ENCODE results near the gene TTC32. TPM values are rescaled to one million over a fixed set of nuclear protein-coding genes. Genes with fewer than 3 reads are reported as not detected.

TTC32 gene
- total and polyA plus RNA-seq, 2 of the 4 experiments (the other 2 are of a cell fraction): 1.1 to 3.9 TPM

GRCh38 chr2:19886261-19886660 is 15.5 kb downstream of the TTC32 start:
- no peak overlapping the region for H2AK5ac ChIP-seq (ENCODE audit: low read depth, low read length)
- no peak for DNase-seq

More at GRCh38 chr2:19886261-19886660, 15.5 kb downstream of the TTC32 start:
- Histone ChIP-seq H3K9me3 (ENCODE audit: control insufficient read depth, insufficient read depth, low read length) (no peaks in the 10 kb centered on the region), H4K91ac (ENCODE audit: insufficient read depth, low read depth, low read length) (no peak overlapping the region), H3K27me3 (ENCODE audit: control insufficient read depth, insufficient read depth, low read length) (peaks cover 11% of the 10 kb centered on the region), H3K79me1 (ENCODE audit: low read depth in 1 of 2, low read length in 2 of 2) (no peaks in the 10 kb centered on the region), H2BK120ac (ENCODE audit: low read depth, low read length) (no peak overlapping the region), H3K18ac (ENCODE audit: low read depth, low read length) (no peak overlapping the region), H2AFZ (replicated peaks; ENCODE audit: low read length, poor library complexity) (no peak overlapping the region), H2AK9ac (replicated peaks; ENCODE audit: low read depth, low read length, poor library complexity) (no peak overlapping the region), H3K4me1 (ENCODE audit: control insufficient read depth, insufficient read depth, low read length) (peaks cover 2% of the 10 kb centered on the region; the same call in 1 of the 2 replicates), H2BK5ac (ENCODE audit: low read depth, low read length, poor library complexity, severe bottlenecking) (no peak overlapping the region), H3K4me3 (ENCODE audit: insufficient read depth, low read depth, low read length) (no peak overlapping the region), H3K56ac (ENCODE audit: extremely low read depth, insufficient read depth, low read length) (no peak overlapping the region), H3K23ac (ENCODE audit: low read depth, low read length) (no peak overlapping the region), H3K4ac (ENCODE audit: low read depth, low read length) (no peak overlapping the region), H3K36me3 (ENCODE audit: control insufficient read depth, insufficient read depth, low read length) (no peaks in the 10 kb centered on the region), H3K27ac (ENCODE audit: insufficient read depth, low read length) (no peak overlapping the region), H3K14ac (replicated peaks; ENCODE audit: low read depth, low read length) (no peak overlapping the region), H3K9me1 (ENCODE audit: insufficient read depth, low read length) (0 out of 2 replicates have a peak, but pooled peaks cover 3% of the 10 kb centered on the region), H2BK15ac (ENCODE audit: low read depth, low read length) (no peak overlapping the region), H4K20me1 (ENCODE audit: insufficient read depth, low read length) (no peaks in the 10 kb centered on the region), H3K4me2 (ENCODE audit: low read depth, low read length) (no peak overlapping the region), H3K9ac (ENCODE audit: low read depth, low read length) (no peak overlapping the region), H2BK20ac (ENCODE audit: low read depth, low read length) (no peak overlapping the region), H4K5ac (ENCODE audit: low read depth, low read length) (no peak overlapping the region), H4K8ac (ENCODE audit: low read depth in 2 of 2, low read length in 2 of 2) (no peak overlapping the region)
- 85% methylated on average over 4 of the region's 11 CpGs; no CpG with 5 or more reads in 1 of the 2 experiments for WGBS, 2 experiments (ENCODE audit: extremely low coverage in 2 of 2, insufficient read length in 1 of 2)
- in situ Hi-C loops (cut with MboI; ENCODE audit: low sequenced_read_pairs) (no loop called here), intact Hi-C loops (cut with micrococcal nuclease) (no loop called here), dilution Hi-C loops (cut with HindIII; ENCODE audit: low sequenced_read_pairs, unreplicated experiment) (no loop called here)
- TF ChIP-seq POLR2A (IDR thresholded peaks at IDR 0.05; ENCODE audit: low read depth, low read length): no peak
- no peak for TF ChIP-seq MAZ (IDR thresholded peaks at IDR 0.05; ENCODE audit: borderline replicate concordance, low read depth, low read length)
- TF ChIP-seq RCOR1 (IDR thresholded peaks at IDR 0.05; ENCODE audit: insufficient replicate concordance, low read length): no peak
- no peak for TF ChIP-seq CTCF (conservative IDR thresholded peaks at IDR 0.05; ENCODE audit: low read depth, low read length)
- TF ChIP-seq RAD21 (IDR thresholded peaks at IDR 0.05; ENCODE audit: low read length): no peak
- TF ChIP-seq MAFK (IDR thresholded peaks at IDR 0.05; ENCODE audit: low read depth, low read length): no peak
- no peak for TF ChIP-seq BHLHE40 (IDR thresholded peaks at IDR 0.05; ENCODE audit: low read depth, low read length)
- TF ChIP-seq CHD1 (IDR thresholded peaks at IDR 0.05; ENCODE audit: low read depth, low read length): no peak
- no peak for ATAC-seq (ENCODE audit: low read depth)
- BruUV-seq (replicated peaks): no TSS peak
- CTCF ChIA-PET: interaction anchor here (0.6 kb wide), 1 partner anchor 130 kb away, joined by 3 read pairs; no protein-coding TSS in a partner anchor
- POLR2A ChIA-PET (ENCODE audit: unreplicated experiment): no interaction called here

Measured in IMR-90 (cell line).